HG02763 (cell line): ENCODE results near the gene ZBTB4.
"Not testable (repeated sequence)": the region's sequence is repeated elsewhere in the genome, so short reads cannot be mapped to it uniquely, and the experiment has no call there.

ENCODE experiments used
- ATAC-seq: cut with Tn5 transposase; IDR thresholded peaks from one replicate; pipeline ENCODE4 v1.9.1; 2021; ENCODE audit warnings: mild to moderate bottlenecking, moderate library complexity; ENCODE audit not compliant: unreplicated experiment

ZBTB4 gene

GRCh38 chr17:7493941-7494340 is 14.5 kb upstream of the ZBTB4 start:
- no peak for ATAC-seq

GRCh38 chr17:7491583-7491982 is 12.2 kb upstream of the ZBTB4 start:
- ATAC-seq: no peak

- no peak for ATAC-seq
Measured at GRCh38 chr17:7490144-7490543, 10.7 kb upstream of the ZBTB4 start.

- ATAC-seq: no peak
Measured at GRCh38 chr17:7486181-7486580, 6.8 kb upstream of the ZBTB4 start.

- no peak for ATAC-seq
Measured at GRCh38 chr17:7484919-7485377, 5.5 kb upstream of the ZBTB4 start.

- ATAC-seq: peak; percentile 62
Measured at GRCh38 chr17:7484067-7484918, 4.9 kb upstream of the ZBTB4 start, which contains the start of gene POLR2A. TSS of gene POLR2A (plus strand) at chr17:7484366.

GRCh38 chr17:7483255-7484066 is 4.0 kb upstream of the ZBTB4 start:
- ATAC-seq: peak; percentile 27

GRCh38 chr17:7482742-7483088 is 3.3 kb upstream of the ZBTB4 start:
- ATAC-seq: not testable (repeated sequence)

- ATAC-seq: not testable (repeated sequence)
Measured at GRCh38 chr17:7481842-7482741, 2.7 kb upstream of the ZBTB4 start.

- ATAC-seq: not testable (repeated sequence)
Measured at GRCh38 chr17:7481275-7481674, 1.8 kb upstream of the ZBTB4 start, which contains the start of gene SLC35G6. TSS of gene SLC35G6 (plus strand) at chr17:7481446. CDS start at chr17:7481517, 71 bp downstream.

- no peak for ATAC-seq
Measured at GRCh38 chr17:7480089-7480384, 606 bp upstream of the ZBTB4 start.

- ATAC-seq: no peak
Measured at GRCh38 chr17:7478276-7479212, 887 bp downstream of the ZBTB4 start.

GRCh38 chr17:7477392-7478275 is 1.8 kb downstream of the ZBTB4 start:
- no peak for ATAC-seq

GRCh38 chr17:7476951-7477350 is 2.5 kb downstream of the ZBTB4 start:
- ATAC-seq: no peak

GRCh38 chr17:7476494-7476893 is 2.9 kb downstream of the ZBTB4 start:
- ATAC-seq: no peak

- ATAC-seq: no peak
Measured at GRCh38 chr17:7475764-7476422, 3.5 kb downstream of the ZBTB4 start.

- not testable (repeated sequence) for ATAC-seq
Measured at GRCh38 chr17:7474767-7475166, 4.7 kb downstream of the ZBTB4 start.

GRCh38 chr17:7471729-7472128 is 7.7 kb downstream of the ZBTB4 start:
- no peak for ATAC-seq
